ENCODE results near the gene EGFLAM.

EGFLAM gene

DNA sequence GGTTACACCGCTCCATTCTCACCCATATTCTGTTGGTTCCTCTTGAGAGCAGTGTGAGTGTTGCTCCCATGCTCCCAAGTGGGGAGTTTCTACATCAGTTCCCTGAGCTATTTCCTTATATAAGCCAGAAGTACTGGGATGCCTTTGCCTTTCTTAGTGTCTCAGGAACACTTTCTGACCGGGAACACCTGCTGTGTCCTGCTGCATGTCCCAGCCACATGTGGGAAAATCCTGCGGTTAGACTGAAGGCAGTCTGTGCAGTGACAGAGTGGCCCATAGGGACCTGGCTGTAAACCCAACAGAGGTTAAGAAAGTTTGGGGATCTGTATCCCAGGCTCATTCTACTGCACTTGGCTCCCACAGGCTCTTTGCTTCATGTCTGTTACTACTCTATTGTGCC lies 126.0 kb downstream of the EGFLAM start:
- Histone ChIP-seq H3K27me3 (ENCODE audit: insufficient read depth, low read depth, severe bottlenecking) (no peaks in the 10 kb centered on the region), H3K27ac (no peak overlapping the region), H3K36me3 (peaks cover 47% of the 10 kb centered on the region), H3K4me3 (ENCODE audit: low read depth, low read length) (no peak overlapping the region), H3K9me3 (ENCODE audit: severe bottlenecking) (no peaks in the 10 kb centered on the region)
- TF ChIP-seq, protein P1, sequence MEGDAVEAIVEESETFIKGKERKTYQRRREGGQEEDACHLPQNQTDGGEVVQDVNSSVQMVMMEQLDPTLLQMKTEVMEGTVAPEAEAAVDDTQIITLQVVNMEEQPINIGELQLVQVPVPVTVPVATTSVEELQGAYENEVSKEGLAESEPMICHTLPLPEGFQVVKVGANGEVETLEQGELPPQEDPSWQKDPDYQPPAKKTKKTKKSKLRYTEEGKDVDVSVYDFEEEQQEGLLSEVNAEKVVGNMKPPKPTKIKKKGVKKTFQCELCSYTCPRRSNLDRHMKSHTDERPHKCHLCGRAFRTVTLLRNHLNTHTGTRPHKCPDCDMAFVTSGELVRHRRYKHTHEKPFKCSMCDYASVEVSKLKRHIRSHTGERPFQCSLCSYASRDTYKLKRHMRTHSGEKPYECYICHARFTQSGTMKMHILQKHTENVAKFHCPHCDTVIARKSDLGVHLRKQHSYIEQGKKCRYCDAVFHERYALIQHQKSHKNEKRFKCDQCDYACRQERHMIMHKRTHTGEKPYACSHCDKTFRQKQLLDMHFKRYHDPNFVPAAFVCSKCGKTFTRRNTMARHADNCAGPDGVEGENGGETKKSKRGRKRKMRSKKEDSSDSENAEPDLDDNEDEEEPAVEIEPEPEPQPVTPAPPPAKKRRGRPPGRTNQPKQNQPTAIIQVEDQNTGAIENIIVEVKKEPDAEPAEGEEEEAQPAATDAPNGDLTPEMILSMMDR (IDR thresholded peaks at IDR 0.05; ENCODE audit: low read depth, low read length): no peak
- no peak for DNase-seq

DNA sequence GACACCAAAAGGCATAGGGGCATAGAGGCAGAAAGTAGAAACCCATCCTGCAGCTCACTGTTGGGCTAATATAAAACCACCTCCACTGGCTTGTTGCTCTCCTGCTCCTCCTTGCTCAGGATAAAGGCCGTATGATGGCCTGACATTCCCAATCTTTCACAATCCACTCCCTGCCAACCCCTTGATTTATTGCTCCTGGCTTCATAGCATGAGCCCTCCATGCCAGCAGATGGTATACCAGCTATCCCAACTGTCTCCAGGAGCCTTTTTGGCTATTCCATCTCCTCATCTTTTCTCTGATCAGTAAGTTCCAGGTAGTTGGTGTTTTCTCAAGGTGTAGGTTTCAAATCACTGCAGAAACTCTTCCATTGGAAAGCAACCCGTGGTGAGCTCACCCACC lies 128.8 kb downstream of the EGFLAM start:
- no peak overlapping the region for H3K27ac ChIP-seq
- no peaks in the 10 kb centered on the region for H3K27me3 ChIP-seq (ENCODE audit: insufficient read depth, low read depth, severe bottlenecking)
- TF ChIP-seq, protein P1 (IDR thresholded peaks at IDR 0.05; ENCODE audit: low read depth, low read length): no peak
- DNase-seq: no peak
- no peak overlapping the region for H3K4me3 ChIP-seq (ENCODE audit: low read depth, low read length)
- H3K9me3 ChIP-seq (ENCODE audit: severe bottlenecking): no peaks in the 10 kb centered on the region
- peaks cover 53% of the 10 kb centered on the region for H3K36me3 ChIP-seq

DNA sequence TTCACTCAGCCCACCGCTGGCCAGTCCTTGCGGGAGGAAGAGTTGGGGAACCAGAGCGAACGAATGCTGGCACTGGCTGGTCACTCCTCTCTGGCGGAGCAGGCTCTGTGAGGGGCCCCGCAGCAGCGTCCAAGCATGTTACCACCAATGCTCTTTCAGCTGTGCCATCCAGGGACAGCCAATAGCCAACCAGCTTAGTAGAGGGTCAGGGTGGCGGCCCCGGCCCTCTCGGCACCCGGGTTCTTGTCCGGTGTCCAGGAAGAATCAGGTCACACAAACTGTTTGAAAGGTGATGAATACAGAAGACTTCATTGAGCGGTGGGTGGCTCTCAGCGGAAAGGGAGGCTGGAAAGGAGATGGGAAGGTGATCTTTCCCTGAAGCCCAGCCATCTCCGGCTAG lies 135.3 kb downstream of the EGFLAM start:
- no peaks in the 10 kb centered on the region for H3K9me3 ChIP-seq (ENCODE audit: severe bottlenecking)
- H3K27me3 ChIP-seq (ENCODE audit: insufficient read depth, low read depth, severe bottlenecking): no peaks in the 10 kb centered on the region
- TF ChIP-seq, protein P1 (IDR thresholded peaks at IDR 0.05; ENCODE audit: low read depth, low read length): no peak
- peaks cover 55% of the 10 kb centered on the region for H3K36me3 ChIP-seq
- no peak overlapping the region for H3K4me3 ChIP-seq (ENCODE audit: low read depth, low read length)
- no peak for DNase-seq
- no peak overlapping the region for H3K27ac ChIP-seq

DNA sequence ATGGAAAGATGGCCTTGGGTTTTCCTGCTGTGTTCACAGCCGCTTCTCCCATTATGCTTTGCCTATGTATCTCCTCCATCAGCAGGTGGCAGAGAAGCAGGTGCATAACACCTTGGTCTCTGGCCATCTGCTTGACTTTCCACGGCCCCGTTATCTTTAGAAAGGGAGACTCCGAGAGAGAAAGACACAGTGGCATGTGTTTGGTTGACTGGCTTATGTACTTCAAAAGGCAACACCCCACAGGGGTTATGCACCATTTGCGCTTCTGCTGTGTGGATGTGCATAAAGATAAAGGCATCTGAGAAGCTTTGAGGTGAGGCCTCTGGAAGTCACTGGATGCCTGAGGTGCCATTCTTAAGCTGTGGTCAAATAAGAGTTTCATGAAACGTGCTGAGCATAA lies 138.4 kb downstream of the EGFLAM start:
- TF ChIP-seq, protein P1 (IDR thresholded peaks at IDR 0.05; ENCODE audit: low read depth, low read length): no peak
- Histone ChIP-seq H3K4me3 (ENCODE audit: low read depth, low read length) (no peak overlapping the region), H3K27me3 (ENCODE audit: insufficient read depth, low read depth, severe bottlenecking) (no peaks in the 10 kb centered on the region), H3K27ac (no peak overlapping the region), H3K36me3 (peaks cover 54% of the 10 kb centered on the region), H3K9me3 (ENCODE audit: severe bottlenecking) (no peaks in the 10 kb centered on the region)
- DNase-seq: no peak

DNA sequence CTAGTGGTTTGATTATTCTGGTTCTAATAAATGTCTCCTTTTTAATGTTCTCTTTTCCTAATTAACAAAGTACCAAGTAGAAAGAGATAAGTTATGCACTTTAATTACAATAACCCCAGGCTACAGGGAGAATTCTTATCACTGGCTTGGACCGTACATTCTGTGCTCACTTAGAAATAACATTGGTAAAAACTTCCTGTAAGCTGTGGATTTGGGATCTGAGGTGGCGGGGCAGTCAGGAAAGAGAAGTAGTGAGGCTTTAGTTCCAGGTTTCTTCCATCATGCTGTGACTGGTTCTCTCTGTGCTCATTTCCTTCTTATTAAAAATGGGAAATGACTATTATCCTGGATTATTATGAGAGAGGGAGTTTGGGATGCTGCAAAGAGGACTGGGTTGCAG lies 142.0 kb downstream of the EGFLAM start:
- no peak for DNase-seq
- H3K36me3 ChIP-seq: peaks cover 33% of the 10 kb centered on the region
- H3K4me3 ChIP-seq (ENCODE audit: low read depth, low read length): no peak overlapping the region
- H3K9me3 ChIP-seq (ENCODE audit: severe bottlenecking): no peaks in the 10 kb centered on the region
- TF ChIP-seq, protein P1 (IDR thresholded peaks at IDR 0.05; ENCODE audit: low read depth, low read length): no peak
- H3K27ac ChIP-seq: no peak overlapping the region
- no peaks in the 10 kb centered on the region for H3K27me3 ChIP-seq (ENCODE audit: insufficient read depth, low read depth, severe bottlenecking)

DNA sequence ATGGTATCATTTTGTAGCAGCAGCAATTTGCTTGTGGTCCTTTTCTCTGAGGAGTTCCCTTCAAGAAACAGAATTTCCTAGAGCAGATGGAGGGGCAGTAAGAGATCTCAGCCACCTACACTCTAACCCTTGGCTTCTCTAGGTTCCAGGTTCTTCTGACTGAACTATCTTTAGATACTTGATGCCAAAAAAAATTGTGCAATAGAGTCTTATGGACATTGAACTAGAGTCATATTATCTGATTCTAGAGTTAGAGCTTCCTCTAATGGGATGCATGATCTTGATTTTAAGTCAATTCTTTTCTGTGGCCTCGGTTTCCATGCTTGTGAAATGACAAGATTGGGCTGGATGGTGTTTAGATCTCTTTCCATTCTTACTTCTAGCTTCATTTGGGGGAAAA lies 142.8 kb downstream of the EGFLAM start:
- no peak for DNase-seq
- no peak overlapping the region for H3K4me3 ChIP-seq (ENCODE audit: low read depth, low read length)
- H3K27ac ChIP-seq: no peak overlapping the region
- no peaks in the 10 kb centered on the region for H3K27me3 ChIP-seq (ENCODE audit: insufficient read depth, low read depth, severe bottlenecking)
- H3K9me3 ChIP-seq (ENCODE audit: severe bottlenecking): no peaks in the 10 kb centered on the region
- H3K36me3 ChIP-seq: peaks cover 35% of the 10 kb centered on the region
- TF ChIP-seq, protein P1 (IDR thresholded peaks at IDR 0.05; ENCODE audit: low read depth, low read length): no peak
